Left renal cortex interstitium (tissue), 4 donors: Measurements from ENCODE around the gene IRF2BP2. TPM values are rescaled to one million over a fixed set of nuclear protein-coding genes. Genes with fewer than 3 reads are reported as not detected.
"Not testable (repeated sequence)": the region's sequence is repeated elsewhere in the genome, so short reads cannot be mapped to it uniquely, and the experiment has no call there.

Source experiments
- DNase-seq, 4 donors: peaks; one replicate each; pipeline ENCODE4 v3.0.0-alpha.2; 2013; ENCODE audit warnings: low read depth in 4 of 4, low spot score in 2 of 4, missing footprints in 1 of 4
- polyA plus RNA-seq, 4 donors: library from polyadenylated mRNA; unstranded; fragments of 120-200 nt; gene quantifications; one replicate each; pipeline ENCODE4 v1.2.1, GENCODE V29; 2013; ENCODE audit not compliant: insufficient read length in 4 of 4

Gene IRF2BP2
- polyA plus RNA-seq, 4 donors = 133 to 178 (median 139) TPM

DNA sequence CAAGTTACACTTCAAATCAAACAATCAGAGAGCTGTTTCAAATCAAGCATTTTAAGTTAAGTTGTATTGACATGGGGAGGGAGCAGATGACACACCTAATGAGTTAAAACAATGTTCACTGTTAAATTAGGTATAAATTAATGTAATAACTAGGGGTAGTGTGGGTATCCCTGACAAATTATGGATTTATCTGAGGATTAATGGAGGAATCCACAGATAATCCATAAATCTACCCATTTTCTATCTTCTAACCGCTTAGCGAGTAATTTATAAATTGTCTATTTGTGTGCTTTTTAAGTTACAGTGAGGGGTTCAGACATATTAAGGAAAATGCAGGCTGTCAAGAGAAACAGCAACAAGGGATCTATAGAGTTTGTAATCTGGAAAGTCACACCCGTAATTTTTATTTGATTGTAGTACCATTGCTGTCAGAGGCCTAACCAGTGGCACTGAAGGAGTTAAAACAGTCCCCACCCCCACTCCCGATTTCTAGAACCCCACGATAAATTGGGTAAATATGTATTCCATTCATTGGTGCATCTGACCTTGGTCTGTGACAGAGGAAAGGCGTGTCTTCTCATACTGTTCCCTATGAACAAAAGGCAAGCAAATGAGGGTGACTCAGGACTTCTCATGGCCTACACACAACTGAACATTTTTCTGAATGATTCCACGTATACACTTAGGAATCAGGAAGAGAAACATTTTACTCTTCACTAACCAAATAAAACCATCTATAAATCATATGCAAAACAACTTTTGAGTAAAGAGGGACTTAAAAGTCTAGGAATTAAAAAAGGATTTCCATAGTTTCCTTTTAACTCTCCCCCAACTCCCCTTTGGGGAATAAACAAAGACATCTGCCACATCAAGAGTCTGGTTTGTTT is 7.4 kb downstream of the IRF2BP2 start:
- peak in 1 of 4 donors; percentile 74 for DNase-seq

DNA sequence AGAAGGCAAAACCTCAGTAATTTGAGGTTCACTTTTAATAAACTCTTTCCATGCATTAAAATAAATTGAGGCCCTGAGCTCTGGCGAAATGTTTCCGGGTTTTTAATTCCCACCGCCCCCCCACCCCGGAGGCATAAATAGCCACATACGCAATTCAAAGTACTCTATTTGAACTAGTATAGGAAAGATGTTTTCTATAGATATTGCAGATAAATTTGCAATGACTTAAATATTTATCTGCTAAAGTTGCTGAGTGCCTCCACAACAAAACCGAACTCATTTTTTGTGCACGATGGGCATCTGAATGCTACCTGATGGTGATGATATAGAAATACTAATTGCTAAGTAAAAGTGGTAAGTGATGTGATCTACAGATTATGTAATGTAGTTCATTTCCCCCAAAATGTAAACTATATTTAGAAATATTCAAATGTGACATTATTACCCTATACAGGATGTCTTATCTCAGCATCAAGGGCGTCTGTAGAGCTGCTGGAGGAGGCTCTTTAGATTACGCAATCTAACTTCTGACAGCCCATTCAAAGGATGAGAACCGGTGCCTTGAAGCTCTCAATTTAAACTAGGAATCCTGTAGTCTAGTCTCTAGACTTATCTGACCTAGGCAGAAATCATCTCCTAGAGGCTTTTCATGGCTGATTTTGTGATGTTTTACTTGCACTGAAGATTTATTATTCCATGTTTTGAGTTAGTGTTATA is 8.5 kb downstream of the IRF2BP2 start:
- no peak for DNase-seq

GRCh38 chr1:234600418-234601281 is 9.3 kb downstream of the IRF2BP2 start:
- peak in 1 of 4 donors; percentile 73 for DNase-seq

GRCh38 chr1:234599617-234600417 is 10.2 kb downstream of the IRF2BP2 start:
- DNase-seq = peak in 1 of 4 donors; percentile 76

DNA sequence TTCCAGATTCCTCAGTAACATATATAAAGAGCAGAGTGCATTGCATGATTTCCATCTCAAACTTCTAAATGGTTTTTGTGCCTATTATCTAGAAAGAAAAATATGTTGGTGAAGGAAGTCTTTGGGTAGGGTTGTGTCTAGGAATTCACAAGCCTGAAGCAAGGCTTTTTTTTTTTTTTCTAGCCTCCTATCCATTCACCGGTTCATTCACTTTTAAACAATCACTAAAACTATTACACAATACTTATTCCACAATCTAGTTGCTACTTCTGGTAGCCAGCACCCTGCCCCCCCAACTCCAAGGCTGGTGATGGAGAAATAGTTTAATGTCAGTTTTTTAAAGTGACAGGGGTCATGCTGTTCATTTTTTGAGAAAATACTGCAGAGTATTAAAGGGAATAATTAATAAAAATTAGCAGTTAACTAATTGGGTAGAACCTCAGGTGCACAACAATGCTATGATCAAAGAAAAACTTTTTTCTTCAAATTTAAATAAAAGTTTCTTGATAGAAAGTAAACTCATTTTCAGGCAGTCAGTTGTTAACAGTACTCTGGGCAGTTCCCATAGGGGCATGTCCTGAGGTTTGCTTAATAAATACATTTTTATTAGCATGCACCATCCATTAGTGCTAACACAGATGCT is 10.9 kb downstream of the IRF2BP2 start:
- no peak for DNase-seq

GRCh38 chr1:234597894-234598293 is 12.1 kb downstream of the IRF2BP2 start:
- DNase-seq = no peak

DNA sequence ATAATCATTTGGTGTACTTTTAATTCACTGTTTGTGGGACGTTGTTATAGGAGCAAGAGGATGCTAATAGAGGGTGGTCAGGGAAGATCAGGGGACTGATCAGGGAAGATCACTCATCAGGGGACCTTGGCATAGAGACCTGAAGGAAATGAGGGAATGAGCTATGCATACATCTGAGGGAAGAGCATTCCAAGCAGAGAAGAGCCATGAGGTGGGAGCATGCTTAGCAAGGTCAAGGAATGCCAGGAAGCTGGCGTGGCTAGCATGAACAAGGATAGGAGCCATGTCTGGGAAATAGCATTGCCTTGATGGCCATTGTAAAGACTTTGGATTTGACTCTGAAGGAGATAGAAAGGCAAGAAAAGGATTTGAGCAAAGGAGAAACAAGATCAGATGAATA is 14.1 kb downstream of the IRF2BP2 start:
- DNase-seq = no peak

DNA sequence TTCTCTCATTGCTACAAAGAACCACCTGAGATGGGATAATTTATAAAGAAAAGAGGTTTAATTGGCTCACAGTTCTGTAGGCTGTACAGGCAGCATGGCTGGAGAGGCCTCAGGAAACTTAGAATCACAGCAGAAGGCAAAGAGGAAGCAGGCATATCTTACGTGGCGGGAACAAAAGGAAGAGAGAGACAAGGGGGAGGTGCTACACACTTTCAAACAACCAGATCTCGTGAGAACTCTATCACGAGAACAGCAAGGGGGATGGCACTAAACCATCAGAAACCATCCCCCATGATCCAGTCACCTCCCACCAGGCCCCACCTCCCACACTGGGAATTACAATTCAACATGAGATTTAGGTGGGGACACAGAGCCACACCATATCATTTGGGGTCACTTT is 15.4 kb downstream of the IRF2BP2 start:
- not testable (repeated sequence) for DNase-seq

GRCh38 chr1:234593771-234594504 is 16.0 kb downstream of the IRF2BP2 start:
- DNase-seq = no peak

DNA sequence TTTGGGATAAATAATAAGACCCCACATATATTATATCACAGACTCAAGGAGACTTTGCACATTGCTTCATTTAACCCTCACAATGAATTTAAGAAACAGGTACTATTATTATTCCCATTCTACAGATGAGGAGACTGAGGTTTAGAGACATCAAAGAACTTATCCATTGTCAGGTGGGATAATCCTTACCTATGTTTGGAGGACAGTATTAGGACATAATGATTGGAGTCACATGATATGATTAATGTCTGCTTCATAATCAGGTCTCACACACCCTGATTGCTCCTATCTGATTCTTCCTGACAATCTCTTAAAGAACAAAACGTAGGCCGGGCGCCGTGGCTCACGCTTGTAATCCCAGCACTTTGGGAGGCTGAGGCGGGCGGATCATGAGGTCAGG is 16.9 kb downstream of the IRF2BP2 start:
- no peak for DNase-seq

DNA sequence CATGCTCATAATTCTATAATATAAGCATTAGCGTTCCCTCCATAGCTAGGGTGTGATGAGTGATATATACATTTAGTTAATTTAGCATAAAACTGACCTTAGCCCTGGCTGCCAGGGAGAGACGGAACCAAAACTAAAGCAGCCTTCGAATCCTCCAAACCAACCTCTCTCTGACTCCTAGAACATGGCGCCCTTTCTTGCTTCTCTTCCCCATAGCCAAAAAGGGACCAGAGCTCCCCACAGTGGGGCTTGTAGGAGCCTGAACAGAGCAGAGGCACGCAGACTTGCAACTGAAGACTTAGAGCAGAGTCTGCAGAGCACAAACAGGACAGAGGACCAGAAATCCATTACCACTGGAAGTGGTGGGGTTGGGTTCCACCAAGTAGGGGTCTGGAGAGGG is 17.7 kb downstream of the IRF2BP2 start:
- DNase-seq = no peak

- no peak for DNase-seq
Observed at GRCh38 chr1:234591131-234591530, 18.8 kb downstream of the IRF2BP2 start.

- no peak for DNase-seq
Observed at GRCh38 chr1:234589854-234590620, 19.9 kb downstream of the IRF2BP2 start.

DNA sequence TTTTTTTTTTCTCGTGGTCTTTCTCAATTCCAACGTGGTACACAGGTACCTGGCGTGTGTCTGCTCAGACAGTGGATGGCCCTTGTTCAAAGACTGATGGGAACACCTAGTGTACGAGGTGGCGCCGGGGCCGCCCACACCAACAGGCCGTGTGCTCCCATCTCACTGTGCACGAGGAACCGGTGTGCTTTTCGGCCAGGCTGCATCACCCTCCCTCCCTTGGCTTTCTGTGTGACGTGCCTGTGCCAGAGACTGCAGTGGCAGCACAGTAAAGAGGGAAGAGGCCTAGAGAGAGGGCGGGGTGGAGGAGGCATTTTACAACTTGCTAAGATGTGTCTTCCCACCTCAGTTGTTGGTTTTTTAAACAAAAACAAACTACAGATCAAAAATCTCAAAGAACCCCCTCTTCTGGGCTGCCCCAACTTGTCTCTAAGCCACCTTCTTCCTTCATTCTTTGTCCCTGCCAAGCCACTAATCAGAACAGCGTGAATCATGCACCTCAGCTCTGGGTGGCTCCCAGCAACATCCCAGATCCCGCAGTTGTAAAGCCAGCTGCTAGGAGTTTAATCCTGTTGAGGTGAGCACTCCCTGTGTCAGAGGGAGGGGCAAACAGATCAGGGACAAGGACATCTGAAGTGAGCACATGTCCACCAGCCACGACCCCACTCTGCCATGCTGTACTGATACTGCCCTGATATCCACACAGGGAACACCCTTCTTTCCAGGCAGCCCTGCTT is 20.7 kb downstream of the IRF2BP2 start:
- no peak for DNase-seq

DNA sequence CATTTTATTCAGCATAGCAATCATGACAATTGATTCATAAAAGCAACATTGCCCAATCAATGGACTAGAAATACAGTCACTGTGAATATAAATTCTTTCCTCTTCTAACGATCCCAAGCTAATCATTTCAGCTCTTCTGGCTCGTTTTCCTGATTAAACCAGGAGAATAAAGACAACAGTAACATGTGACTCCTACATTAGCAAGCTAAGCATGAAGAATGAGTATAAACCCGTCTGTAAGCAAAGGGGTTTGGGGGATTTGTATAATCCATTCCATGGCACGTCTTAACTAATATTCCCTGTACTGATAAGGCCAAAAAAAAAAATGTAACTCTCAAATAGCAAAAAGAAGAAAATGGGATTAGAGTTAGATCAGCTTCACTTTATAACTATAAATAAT is 21.6 kb downstream of the IRF2BP2 start:
- DNase-seq = no peak

- no peak for DNase-seq
Observed at GRCh38 chr1:234586892-234587485, 23.0 kb downstream of the IRF2BP2 start.

GRCh38 chr1:234586304-234586703 is 23.7 kb downstream of the IRF2BP2 start:
- DNase-seq = no peak
